Mesenchymal stem cell (in vitro differentiated cells and primary cell): ENCODE data around the gene MAS1.
"Not testable (repeated sequence)": the region's sequence is repeated elsewhere in the genome, so short reads cannot be mapped to it uniquely, and the experiment has no call there.

Source experiments
- DNase-seq: peaks from one replicate; pipeline ENCODE4 v3.0.0-alpha.2; 2013
- H2AFZ ChIP-seq: one replicate; pipeline ENCODE4 v1.6.1; 2013; ENCODE audit warnings: low read depth, mild to moderate bottlenecking, control low read depth, inconsistent platforms, low read length, moderate library complexity
- H2AK5ac ChIP-seq: 2 replicates; pipeline ENCODE4 v1.6.1; 2013; ENCODE audit warnings: low read length, moderate library complexity, mild to moderate bottlenecking, inconsistent platforms; ENCODE audit not compliant: severe bottlenecking
- H2BK120ac ChIP-seq: one replicate; pipeline ENCODE4 v1.6.1; 2013; ENCODE audit warnings: low read depth, mild to moderate bottlenecking, inconsistent platforms, low read length, moderate library complexity
- H2BK12ac ChIP-seq, 2 experiments: one replicate each; pipeline ENCODE4 v1.6.1; 2013; ENCODE audit warnings: inconsistent platforms in 2 of 2, low read length in 2 of 2, mild to moderate bottlenecking in 2 of 2, moderate library complexity in 2 of 2, control low read depth in 1 of 2
- H2BK15ac ChIP-seq: one replicate; pipeline ENCODE4 v1.6.1; 2013; ENCODE audit warnings: mild to moderate bottlenecking, low read depth, inconsistent platforms; ENCODE audit not compliant: poor library complexity, severe bottlenecking
- H2BK5ac ChIP-seq: 2 replicates; pipeline ENCODE4 v1.6.1; 2013; ENCODE audit warnings: low read depth, mild to moderate bottlenecking, low read length, control low read depth, inconsistent platforms; ENCODE audit not compliant: poor library complexity, severe bottlenecking
- H3K14ac ChIP-seq, 2 experiments: one replicate each; pipeline ENCODE4 v1.6.1; 2013; ENCODE audit warnings: inconsistent platforms in 2 of 2, low read length in 2 of 2, control low read depth in 1 of 2, mild to moderate bottlenecking in 1 of 2, moderate library complexity in 1 of 2
- H3K18ac ChIP-seq, 2 experiments: one replicate each; pipeline ENCODE4 v1.6.1; 2013; ENCODE audit warnings: inconsistent platforms in 2 of 2, low read length in 2 of 2, control low read depth in 1 of 2, low read depth in 1 of 2, mild to moderate bottlenecking in 1 of 2
- H3K23ac ChIP-seq, 2 experiments: one replicate each; pipeline ENCODE4 v1.6.1; 2013; ENCODE audit warnings: inconsistent platforms in 2 of 2, low read length in 2 of 2, mild to moderate bottlenecking in 2 of 2, moderate library complexity in 2 of 2, control low read depth in 1 of 2
- H3K27ac ChIP-seq: 2 replicates; pipeline ENCODE4 v1.5.1; 2013; ENCODE audit warnings: mild to moderate bottlenecking, moderate library complexity, low read length, control low read depth, inconsistent platforms; ENCODE audit not compliant: poor library complexity, severe bottlenecking
- H3K27me3 ChIP-seq, 2 experiments: 2 replicates each; pipeline versions ENCODE4 v1.6.1 to v1.7.0; 2013; ENCODE audit warnings: low read length in 2 of 2, mild to moderate bottlenecking in 2 of 2, moderate library complexity in 2 of 2, control low read depth in 1 of 2, inconsistent platforms in 1 of 2; ENCODE audit not compliant: control insufficient read depth in 1 of 2, insufficient read depth in 1 of 2
- H3K36me3 ChIP-seq, 2 experiments: 2 replicates each; pipeline versions ENCODE4 v1.6.1 to v1.7.0; 2013; ENCODE audit warnings: low read length in 2 of 2, control low read depth in 1 of 2, inconsistent platforms in 1 of 2, low read depth in 1 of 2, mild to moderate bottlenecking in 1 of 2; ENCODE audit not compliant: insufficient read depth in 2 of 2, control insufficient read depth in 1 of 2
- H3K4ac ChIP-seq, 2 experiments: one replicate each; pipeline ENCODE4 v1.6.1; 2013; ENCODE audit warnings: inconsistent platforms in 2 of 2, low read length in 2 of 2, mild to moderate bottlenecking in 2 of 2, moderate library complexity in 2 of 2, control low read depth in 1 of 2, low read depth in 1 of 2
- H3K4me1 ChIP-seq: 2 replicates; pipeline ENCODE4 v1.6.1; 2013; ENCODE audit warnings: low read depth, low read length, control low read depth; ENCODE audit not compliant: control insufficient read depth, insufficient read depth
- H3K4me2 ChIP-seq: 2 replicates; pipeline ENCODE4 v1.6.1; 2013; ENCODE audit warnings: low read length, mild to moderate bottlenecking, inconsistent platforms; ENCODE audit not compliant: poor library complexity, severe bottlenecking
- H3K4me3 ChIP-seq, 2 experiments: 2 replicates each; pipeline versions ENCODE4 v1.5.1 to v1.7.0; 2013; ENCODE audit warnings: low read length in 2 of 2, mild to moderate bottlenecking in 2 of 2, control low read depth in 1 of 2, low read depth in 1 of 2; ENCODE audit not compliant: insufficient read depth in 1 of 2
- H3K79me1 ChIP-seq: replicated peaks from 2 replicates; pipeline ENCODE4 v1.6.1; 2013; ENCODE audit warnings: mild to moderate bottlenecking, control low read depth, low read length, inconsistent platforms; ENCODE audit not compliant: poor library complexity, severe bottlenecking
- H3K9ac ChIP-seq: 2 replicates; pipeline ENCODE4 v1.7.0; 2013; ENCODE audit warnings: mild to moderate bottlenecking, low read length, moderate library complexity
- H3K9me3 ChIP-seq: 2 replicates; pipeline ENCODE4 v1.7.0; 2013; ENCODE audit warnings: mild to moderate bottlenecking, low read length; ENCODE audit not compliant: control insufficient read depth
- H4K8ac ChIP-seq: one replicate; pipeline ENCODE4 v1.6.1; 2013; ENCODE audit warnings: inconsistent platforms, mild to moderate bottlenecking, low read length, moderate library complexity
- H4K91ac ChIP-seq: one replicate; pipeline ENCODE4 v1.6.1; 2013; ENCODE audit warnings: mild to moderate bottlenecking, low read length, inconsistent platforms
- WGBS: methylation state at CpG from one replicate; pipeline ENCODE4 v1.1.7; 2013; ENCODE audit warnings: mixed read lengths; 5-methylcytosine and 5-hydroxymethylcytosine counted together

Gene MAS1

DNA sequence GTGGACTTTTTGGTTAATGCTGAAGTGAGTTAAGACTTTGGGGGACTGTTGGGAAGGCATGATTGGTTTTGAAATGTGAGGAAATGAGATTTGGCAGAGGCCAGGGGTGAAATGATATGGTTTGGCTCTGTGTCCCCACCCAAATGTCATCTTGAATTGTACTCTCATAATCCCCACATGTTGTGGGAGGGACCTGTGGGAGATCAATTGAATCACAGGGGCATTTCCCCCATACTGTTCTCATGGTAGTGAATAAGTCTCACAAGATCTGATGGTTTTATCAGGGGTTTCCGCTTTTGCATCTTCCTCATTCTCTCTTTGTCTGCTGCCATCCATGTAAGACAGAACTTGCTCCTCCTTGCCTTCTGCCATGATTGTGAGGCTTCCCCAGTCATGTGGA, 40.9 kb upstream of the MAS1 start:
- H2BK15ac ChIP-seq, H3K4ac ChIP-seq, H4K91ac ChIP-seq, H3K79me1 ChIP-seq, H2BK120ac ChIP-seq, H3K27ac ChIP-seq, DNase-seq, H2BK12ac ChIP-seq, H4K8ac ChIP-seq, H3K23ac ChIP-seq, H2AFZ ChIP-seq, H3K4me2 ChIP-seq, H3K14ac ChIP-seq, H3K4me3 ChIP-seq, H3K27me3 ChIP-seq, H3K9ac ChIP-seq, H2AK5ac ChIP-seq, H3K9me3 ChIP-seq, H3K4me1 ChIP-seq, H2BK5ac ChIP-seq, H3K36me3 ChIP-seq, H3K18ac ChIP-seq: not testable (repeated sequence)
- WGBS = 90% methylated on average over 1 of the region's 1 CpG

DNA sequence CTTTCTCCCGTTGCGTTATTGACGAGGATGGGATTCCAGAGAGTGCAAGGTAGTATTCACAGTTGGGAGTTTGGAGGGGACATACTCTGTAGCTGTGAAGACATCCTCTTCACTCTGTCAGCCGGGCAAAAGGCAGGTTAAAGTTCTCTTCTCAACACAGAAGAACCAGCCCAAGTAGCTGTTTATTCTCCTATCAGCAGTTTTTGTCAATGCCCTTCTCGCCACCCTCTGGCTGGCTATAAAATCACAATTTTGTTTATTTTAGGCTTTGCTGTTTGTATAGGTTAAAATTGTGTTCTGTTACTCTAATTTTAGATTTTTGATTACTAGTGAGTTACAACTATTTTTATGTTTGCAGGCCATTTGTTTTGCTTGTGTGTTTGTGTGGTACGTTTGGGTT, 37.9 kb upstream of the MAS1 start:
- no peak overlapping the region for H2BK15ac ChIP-seq
- H4K91ac ChIP-seq = no peak overlapping the region
- no peak overlapping the region for H2BK120ac ChIP-seq
- WGBS = 82% methylated on average over 4 of the region's 6 CpGs
- H3K36me3 ChIP-seq = no peaks in the 10 kb centered on the region
- no peaks in the 10 kb centered on the region for H3K27me3 ChIP-seq
- peak overlapping the region; percentile 30 for H3K9ac ChIP-seq
- no peak overlapping the region for H2BK12ac ChIP-seq
- no peak for DNase-seq
- H3K9me3 ChIP-seq = no peaks in the 10 kb centered on the region
- no peak overlapping the region for H2AFZ ChIP-seq
- H3K23ac ChIP-seq = no peak overlapping the region
- no peak overlapping the region for H3K4me3 ChIP-seq
- no peaks in the 10 kb centered on the region for H3K79me1 ChIP-seq
- H3K4ac ChIP-seq = no peak overlapping the region
- no peak overlapping the region for H2BK5ac ChIP-seq
- no peak overlapping the region for H3K27ac ChIP-seq
- H2AK5ac ChIP-seq = no peak overlapping the region
- no peak overlapping the region for H3K4me2 ChIP-seq
- H3K18ac ChIP-seq = no peak overlapping the region
- no peak overlapping the region for H3K14ac ChIP-seq
- H3K4me1 ChIP-seq = no peaks in the 10 kb centered on the region
- H4K8ac ChIP-seq = no peak overlapping the region

DNA sequence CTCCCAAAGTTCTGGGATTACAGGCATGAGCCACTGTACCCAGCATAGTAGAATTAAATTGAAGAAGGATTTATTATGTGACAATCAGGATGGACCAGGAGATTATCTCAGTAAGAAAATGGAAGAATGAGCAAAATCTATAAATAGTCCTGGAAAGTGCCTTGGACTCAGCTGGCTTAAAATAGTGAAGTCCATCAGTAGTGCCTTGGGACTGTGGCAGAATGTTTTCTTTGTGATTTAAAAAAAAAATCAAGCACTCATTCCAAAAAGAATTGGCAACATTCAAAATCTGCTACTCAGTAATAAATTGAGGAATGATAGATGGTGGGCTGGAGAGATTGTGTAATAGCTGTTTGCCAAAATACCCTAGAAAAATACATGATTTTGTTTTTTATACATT, 37.0 kb upstream of the MAS1 start:
- no peak overlapping the region for H2BK12ac ChIP-seq
- no peak overlapping the region for H4K8ac ChIP-seq
- no peak overlapping the region for H3K4ac ChIP-seq
- no peak overlapping the region for H2AK5ac ChIP-seq
- no peaks in the 10 kb centered on the region for H3K27me3 ChIP-seq
- H2BK120ac ChIP-seq = no peak overlapping the region
- H2BK5ac ChIP-seq = no peak overlapping the region
- no peak overlapping the region for H3K23ac ChIP-seq
- H3K4me1 ChIP-seq = no peaks in the 10 kb centered on the region
- H3K18ac ChIP-seq = no peak overlapping the region
- no peak overlapping the region for H3K4me3 ChIP-seq
- H3K79me1 ChIP-seq = no peaks in the 10 kb centered on the region
- no peaks in the 10 kb centered on the region for H3K9me3 ChIP-seq
- H3K27ac ChIP-seq = no peak overlapping the region
- H3K14ac ChIP-seq = no peak overlapping the region
- H3K4me2 ChIP-seq = no peak overlapping the region
- H2BK15ac ChIP-seq = no peak overlapping the region
- H4K91ac ChIP-seq = no peak overlapping the region
- no peak overlapping the region for H3K9ac ChIP-seq
- H3K36me3 ChIP-seq = no peaks in the 10 kb centered on the region
- no peak overlapping the region for H2AFZ ChIP-seq
- DNase-seq = no peak

DNA sequence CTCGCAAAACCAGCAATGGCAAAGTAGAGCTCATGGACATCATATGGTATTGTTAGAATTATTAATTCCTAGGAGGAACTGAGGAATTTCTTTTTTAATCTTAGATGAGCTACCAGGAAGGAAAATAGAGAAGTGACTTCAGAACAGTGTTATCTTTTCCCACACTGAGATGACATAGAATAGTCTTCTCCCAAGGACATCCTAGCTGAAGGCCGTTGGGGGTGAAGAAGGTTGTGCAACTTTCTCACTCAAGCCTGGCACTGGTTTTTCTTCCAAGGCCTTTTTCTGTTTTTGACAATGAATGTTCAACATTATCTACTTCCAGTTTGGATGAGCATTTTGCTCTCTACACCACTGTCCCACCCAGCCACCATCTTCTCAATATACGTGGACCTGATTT, 35.8 kb upstream of the MAS1 start:
- WGBS = 95% methylated on average over 2 of the region's 3 CpGs

More for the DNA sequence above, 35.8 kb upstream of the MAS1 start:
- H2AK5ac ChIP-seq = no peak overlapping the region
- DNase-seq = no peak
- H3K23ac ChIP-seq = no peak overlapping the region
- no peak overlapping the region for H2AFZ ChIP-seq
- H4K91ac ChIP-seq = no peak overlapping the region
- no peak overlapping the region for H2BK12ac ChIP-seq
- no peak overlapping the region for H2BK120ac ChIP-seq
- H3K4me3 ChIP-seq = no peak overlapping the region
- no peak overlapping the region for H3K4ac ChIP-seq
- no peak overlapping the region for H4K8ac ChIP-seq
- no peaks in the 10 kb centered on the region for H3K36me3 ChIP-seq
- H2BK15ac ChIP-seq = no peak overlapping the region
- H3K79me1 ChIP-seq = no peaks in the 10 kb centered on the region
- no peak overlapping the region for H2BK5ac ChIP-seq
- no peaks in the 10 kb centered on the region for H3K9me3 ChIP-seq
- no peak overlapping the region for H3K27ac ChIP-seq
- no peak overlapping the region for H3K14ac ChIP-seq
- H3K27me3 ChIP-seq = no peaks in the 10 kb centered on the region
- H3K18ac ChIP-seq = no peak overlapping the region
- no peak overlapping the region for H3K4me2 ChIP-seq
- H3K4me1 ChIP-seq = no peaks in the 10 kb centered on the region
- H3K9ac ChIP-seq = no peak overlapping the region
